NCI-H2081 treated with DMSO at 0.1 percent for 48 hours (cell line): Measurements from ENCODE around the gene IFNA1.
"Not testable (repeated sequence)": the region's sequence is repeated elsewhere in the genome, so short reads cannot be mapped to it uniquely, and the experiment has no call there.

Experiments
- DNase-seq: peaks from one replicate; lab custom pipeline; 2025; lab: John Stamatoyannopoulos, UW

Gene IFNA1

DNA sequence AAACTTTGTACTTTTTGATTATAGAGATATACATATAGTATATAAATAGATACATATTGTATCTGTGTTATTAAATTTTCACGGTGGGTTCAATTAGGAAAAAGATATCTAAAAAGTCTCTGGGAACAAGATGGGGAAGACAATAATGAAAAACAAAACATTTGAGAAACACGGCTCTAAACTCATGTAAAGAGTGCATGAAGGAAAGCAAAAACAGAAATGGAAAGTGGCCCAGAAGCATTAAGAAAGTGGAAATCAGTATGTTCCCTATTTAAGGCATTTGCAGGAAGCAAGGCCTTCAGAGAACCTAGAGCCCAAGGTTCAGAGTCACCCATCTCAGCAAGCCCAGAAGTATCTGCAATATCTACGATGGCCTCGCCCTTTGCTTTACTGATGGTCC is at the start of gene IFNA1:
IFNA1 (plus strand) TSS at position 301 of the 400 bp plus-strand sequence; CDS start at position 370, 69 bp downstream.
- no peak for DNase-seq

DNA sequence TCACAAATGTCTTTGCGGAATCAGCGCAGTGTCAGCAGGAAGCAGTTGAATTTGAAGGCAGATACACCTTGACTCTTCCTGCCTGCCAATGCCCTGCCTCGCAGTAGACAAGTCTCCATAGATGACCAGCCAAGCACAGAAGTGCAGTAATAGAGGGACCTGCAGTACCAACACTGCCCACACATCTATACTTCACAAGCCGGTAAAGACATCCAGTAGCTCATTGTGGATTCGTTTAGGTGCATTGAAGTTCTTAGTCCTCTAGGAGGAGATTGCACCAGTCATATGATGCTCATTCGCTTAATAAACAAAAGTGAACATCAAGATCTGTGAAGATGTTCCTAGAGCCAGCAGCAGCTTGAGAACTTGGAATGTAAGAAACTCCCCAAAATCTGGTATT is 48.0 kb upstream of the IFNA1 start:
- no peak for DNase-seq

DNA sequence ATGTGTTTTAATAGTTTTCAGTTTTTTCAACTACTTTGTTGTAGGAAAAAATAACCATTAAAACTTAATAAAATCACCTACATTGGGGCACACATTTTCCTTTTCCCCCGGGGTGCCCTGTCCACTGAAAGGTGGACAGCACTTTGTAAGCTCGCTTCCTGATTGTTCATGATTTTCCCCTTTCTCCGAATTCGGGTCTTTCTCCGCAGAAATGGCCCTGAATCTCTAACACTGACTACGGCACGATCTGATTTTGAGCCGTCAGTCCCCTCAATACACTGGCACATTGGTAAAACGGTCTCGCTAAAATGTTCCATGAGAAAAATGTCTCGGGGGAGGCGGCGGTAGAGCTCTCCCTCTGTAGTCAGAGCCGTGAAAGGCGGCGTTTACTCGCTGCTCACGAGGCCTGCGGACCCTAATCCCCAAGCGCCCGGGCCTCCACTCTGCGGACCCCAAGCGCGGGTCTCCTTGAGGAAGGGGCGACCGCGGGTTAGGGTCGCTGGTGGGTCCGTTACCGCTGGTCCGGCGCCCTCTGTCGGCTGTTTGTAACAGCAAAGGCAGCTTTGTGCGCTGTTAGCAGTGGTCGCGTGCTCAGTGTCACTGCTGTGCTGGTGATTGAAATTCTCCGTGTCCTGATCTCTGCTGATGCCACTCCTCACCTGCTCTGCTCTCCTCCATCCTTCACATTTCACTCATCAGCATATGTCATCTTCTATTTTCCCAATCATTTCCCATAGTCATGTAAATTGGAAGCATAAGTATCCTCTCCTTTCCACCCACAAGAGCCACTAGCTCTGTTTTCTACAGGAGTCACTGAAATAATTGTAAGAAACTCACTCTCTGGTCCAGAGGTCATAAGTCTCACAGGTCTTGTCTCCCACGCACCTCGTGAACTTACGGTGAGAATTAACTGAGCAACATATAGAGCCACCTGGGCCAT is 44.2 kb upstream of the IFNA1 start:
- no peak for DNase-seq

DNA sequence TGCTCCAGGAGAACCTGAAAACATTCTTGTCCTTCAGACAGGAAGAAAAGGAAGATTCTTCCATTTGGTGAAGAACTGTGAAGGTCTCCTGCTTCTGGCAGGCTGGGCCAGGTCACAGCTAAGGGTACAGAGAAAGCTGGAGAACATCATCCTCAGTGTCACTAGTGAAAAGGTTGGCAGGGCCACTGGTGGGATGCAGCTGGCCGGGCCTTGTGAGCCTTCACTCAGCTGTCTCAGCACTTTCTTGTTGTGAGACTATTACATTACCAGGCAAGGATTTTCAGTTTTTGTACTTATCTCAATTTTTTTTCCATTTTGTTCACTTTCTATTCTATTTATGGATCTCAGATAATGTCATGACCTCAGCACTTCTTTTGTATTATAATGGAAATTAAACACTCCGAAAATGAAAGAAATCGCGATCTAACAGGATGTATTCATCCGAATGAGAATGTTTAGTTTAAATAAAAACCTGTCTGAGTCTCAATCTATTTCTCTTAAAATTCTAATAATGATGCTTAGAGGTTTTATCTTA is 41.2 kb upstream of the IFNA1 start:
- no peak for DNase-seq

DNA sequence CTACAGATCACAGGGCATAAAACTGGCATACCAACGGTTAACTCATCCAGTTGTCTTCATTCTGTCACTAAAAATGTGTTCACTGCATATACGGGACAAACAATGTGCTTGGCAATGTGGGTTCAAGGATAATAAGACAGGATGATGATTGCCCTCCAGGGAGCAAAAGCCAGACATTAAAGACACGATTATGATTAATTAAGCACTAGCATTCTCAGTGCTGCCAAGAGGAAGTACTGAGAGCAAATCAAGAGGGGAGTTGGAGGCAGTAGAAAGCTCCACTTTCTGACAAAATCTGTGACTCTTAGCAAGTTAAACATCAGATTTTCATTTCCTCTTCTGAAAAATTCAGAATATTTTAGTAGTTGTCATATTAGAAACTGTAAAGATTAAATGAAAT is 40.3 kb upstream of the IFNA1 start:
- no peak for DNase-seq

DNA sequence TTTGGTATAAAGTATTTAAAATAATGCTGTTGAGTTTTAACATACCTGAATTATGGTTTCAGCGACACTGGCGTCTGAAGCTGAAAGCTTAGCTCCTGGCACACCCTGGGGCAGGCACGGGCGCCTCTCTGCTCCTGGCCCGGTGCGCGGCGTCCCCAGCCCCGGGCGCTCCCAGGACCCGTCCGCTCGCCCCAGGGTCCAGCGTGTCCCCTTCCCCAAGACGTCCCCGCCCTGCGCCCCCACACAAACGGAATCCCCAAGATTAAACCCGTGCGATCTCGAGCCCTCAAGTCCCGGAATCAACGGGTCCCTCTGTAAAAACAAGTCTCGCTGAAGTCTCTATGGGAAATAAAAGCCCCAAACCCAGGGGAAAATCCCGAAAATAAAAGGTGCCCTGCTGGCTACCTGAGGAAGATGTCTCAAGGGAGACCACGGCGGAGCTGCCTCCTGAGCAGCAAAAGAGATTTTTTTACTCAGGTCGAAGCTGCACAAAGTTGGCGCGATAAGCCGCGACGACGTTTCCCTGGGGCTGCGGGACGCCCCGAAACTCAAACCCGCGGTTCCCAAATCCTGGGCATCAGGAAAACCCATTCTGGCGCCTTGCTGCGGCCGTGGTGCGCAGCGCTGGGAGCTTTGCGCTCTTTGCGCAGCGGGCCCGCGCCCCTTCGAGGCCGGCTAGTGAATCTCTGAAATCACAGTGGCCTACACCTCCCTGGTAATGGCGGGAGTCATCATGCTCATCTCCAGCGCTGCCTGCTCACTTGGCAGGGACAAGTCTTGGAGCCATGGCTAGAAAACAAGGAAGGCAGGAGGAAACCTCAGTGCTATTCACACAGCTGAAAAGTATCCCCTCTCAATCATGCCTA is 37.6 kb upstream of the IFNA1 start:
- DNase-seq: no peak

DNA sequence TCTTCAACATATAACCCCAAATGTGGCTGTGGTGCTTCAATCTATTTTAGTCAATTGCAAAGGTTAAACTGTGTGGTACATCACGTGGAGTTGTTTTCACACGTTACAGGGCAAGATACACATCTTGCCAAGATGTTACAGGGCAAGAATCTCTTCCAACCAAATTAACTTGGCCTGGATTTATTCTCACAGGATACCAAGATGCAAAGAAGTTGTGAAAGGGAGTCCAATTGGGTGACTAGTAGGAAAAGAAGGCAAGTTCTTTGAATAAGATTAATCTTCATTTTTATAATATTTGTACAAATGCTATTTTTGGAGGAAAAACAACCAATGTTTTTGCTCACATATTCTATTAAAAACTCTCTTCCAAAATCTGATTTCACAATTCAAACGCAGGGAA is 36.1 kb upstream of the IFNA1 start:
- DNase-seq: no peak

DNA sequence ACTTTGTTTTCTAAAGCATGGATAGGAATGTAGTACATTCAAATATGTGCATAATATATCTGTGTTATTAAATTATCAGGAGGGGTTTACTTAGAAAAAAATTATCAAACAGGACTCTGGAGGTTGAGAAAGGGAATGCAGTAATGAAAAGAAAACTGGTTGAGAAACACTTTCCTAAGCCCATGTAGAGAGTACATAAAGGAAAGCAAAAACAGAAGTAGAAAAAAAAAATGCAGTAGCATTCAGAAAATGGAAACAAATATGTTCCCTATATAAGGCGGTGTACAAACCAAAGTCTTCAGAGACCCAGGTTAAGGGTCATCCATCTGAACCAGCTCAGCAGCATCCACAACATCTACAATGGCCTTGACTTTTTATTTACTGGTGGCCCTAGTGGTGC is 31.4 kb upstream of the IFNA1 start, which contains the start of gene IFNA8:
IFNA8 (plus strand) TSS at position 301 of the 400 bp plus-strand sequence; CDS start at position 361, 60 bp downstream.
- no peak for DNase-seq

DNA sequence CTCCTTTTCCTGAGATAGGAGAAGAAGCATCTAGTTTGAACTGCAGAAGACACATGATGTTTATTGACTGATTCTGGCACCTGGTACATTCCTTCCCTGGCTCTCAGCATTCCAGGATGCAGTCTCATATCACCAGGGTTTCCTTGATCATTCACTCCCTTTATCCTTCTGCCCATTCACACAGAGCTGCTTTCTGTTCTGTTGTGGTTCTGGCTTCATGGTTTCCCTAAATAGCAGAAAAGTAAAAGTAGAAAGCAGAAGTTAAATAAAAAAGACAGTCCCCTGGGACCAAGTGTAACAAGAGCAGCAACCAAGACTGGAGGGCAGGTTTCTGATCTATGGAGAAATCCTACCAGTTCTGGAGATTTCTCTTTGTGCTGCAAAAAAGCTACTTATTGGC is 28.1 kb upstream of the IFNA1 start:
- DNase-seq: no peak

DNA sequence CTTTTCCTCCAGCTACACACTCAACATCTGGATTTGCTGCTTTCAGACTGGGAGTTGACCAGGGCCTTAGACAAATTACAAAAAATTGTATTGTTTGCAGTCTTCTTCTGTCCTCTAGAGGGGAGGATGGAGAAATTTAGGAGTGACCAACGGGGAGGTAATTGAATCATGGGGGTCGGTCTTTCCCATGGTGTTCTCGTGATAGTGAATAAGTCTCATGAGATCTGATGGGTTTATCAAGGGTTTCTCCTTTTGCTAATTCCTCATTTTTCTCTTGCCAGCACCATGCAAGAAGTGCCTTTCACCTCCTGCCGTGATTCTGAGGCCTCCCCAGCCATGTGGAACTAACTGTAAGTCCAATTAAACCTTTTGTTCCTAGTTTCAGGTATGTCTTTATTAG is 27.1 kb upstream of the IFNA1 start:
- DNase-seq: no peak

DNA sequence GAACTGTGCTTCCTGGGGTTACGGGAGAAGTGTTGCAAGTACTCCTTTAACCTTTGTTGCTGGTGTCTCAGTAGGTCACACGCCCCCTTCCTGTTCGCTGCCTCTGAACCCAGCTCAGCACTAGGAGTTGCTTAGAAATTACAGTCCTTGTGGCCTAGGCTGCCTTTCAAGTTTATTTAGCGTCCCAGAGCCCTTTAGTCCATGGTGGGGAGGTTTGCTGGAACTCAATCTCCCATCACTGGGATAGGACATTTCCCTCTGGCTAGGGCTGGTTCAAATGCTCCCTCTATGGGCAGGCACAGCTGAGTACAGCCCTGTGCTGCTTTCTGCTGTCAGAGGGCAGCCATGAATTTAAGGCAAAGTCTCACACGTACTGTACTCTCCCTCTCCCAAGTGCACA is 26.6 kb upstream of the IFNA1 start:
- DNase-seq: no peak

DNA sequence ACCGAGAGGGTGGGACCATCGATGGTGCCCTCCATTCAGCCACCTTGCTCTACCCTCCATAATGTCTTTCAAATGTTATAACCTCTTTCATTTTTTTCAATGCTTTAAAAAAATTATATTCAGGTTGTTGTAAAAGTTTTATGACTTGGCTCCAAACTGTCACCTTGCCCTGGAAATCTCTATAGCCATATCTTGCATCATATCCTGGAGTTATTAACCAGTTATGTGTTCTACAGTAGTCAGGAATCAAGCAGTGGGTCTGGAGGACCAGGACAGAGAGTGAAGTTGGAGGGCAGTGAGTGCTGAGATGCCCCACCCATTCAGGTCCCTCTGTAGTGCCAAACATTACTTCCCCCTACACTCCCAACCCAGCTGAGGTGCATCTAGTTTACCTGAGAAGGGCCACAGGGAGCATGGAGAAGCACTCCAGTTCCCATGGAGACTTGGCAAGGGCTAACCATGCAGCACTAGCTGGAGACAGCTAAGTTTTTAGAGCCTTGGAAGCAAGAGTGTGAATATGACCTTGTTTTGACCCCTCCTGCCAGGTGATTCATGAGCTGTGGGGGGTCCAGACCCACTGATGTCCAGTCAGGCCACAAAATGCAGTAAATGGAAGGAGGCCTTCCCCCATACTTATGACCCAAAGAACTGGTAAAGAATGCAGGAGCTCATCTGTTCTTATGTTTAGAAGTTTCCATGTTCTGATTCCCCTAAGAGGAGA is 25.9 kb upstream of the IFNA1 start:
- no peak for DNase-seq

DNA sequence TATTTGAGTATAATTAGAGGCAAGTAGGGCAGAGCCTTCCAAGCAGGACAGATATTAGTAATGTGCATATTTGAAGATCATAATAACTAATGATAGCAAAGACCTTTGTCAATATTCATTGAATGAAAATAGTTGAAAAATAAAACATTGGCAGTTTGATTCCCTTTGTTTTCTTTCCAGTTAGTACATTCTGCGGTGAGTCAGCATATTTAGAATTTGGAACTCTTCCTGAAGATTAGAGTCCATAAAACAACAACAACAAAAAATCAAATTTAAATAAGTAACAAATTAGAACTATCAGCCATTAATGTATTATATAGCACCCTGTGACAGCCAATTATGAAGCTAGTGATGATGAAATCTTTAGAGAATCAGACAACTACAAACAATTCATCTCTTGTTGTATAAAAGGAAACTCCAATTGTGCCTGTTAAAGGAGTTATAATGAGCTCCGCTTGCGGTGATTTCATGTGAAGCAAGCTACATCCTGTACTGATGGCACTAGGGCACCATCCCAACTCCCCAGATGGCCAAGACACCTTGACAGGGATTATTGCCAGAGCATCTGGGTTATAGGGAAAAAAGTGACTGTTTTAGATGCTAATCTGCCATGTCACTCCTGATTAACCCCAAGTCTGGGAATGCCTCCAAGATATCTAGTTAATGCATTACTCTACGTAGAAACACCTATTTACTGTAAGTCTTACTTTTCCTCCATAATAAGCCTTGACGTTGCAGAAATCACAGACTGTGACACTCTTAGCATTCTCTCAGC is 24.6 kb upstream of the IFNA1 start:
- DNase-seq: no peak

DNA sequence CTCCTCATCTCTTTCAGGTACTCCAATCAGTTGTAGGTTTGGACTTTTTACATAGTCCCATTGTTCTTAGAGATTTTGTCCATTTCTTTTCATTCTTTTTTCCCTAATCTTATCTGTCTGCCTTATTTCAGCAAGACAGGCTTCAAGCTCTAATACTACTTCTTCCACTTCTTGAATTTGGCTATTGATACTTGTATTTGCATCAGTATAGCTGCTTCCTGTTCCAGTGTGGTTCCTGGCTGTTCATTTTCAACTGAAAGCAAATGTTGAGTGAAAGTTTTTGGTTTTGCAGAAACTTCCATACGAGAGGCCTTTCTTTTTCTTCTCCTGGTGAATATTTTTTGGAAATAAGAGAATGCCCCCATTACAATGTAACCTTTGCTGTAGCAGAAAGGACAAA is 12.0 kb upstream of the IFNA1 start:
- DNase-seq: no peak

DNA sequence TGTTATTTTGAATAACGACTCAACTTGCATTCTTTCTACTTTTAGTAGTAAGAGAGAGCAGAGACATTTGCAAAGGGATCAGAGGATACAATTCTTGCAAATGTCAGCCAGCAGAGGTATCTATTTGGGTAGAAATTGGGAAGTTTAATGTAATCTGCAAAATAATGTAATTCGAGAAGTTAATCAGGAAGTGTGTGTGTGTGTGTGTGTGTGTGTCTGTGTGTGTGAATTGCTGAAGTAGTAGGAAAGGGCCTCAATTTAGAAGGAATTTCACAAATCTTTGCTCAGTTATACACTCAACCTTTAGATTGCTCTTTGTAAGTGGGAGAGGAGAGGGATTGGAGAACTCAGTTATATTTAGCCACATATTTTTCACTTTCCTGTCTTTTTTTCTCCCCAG is 11.0 kb upstream of the IFNA1 start:
- no peak for DNase-seq

DNA sequence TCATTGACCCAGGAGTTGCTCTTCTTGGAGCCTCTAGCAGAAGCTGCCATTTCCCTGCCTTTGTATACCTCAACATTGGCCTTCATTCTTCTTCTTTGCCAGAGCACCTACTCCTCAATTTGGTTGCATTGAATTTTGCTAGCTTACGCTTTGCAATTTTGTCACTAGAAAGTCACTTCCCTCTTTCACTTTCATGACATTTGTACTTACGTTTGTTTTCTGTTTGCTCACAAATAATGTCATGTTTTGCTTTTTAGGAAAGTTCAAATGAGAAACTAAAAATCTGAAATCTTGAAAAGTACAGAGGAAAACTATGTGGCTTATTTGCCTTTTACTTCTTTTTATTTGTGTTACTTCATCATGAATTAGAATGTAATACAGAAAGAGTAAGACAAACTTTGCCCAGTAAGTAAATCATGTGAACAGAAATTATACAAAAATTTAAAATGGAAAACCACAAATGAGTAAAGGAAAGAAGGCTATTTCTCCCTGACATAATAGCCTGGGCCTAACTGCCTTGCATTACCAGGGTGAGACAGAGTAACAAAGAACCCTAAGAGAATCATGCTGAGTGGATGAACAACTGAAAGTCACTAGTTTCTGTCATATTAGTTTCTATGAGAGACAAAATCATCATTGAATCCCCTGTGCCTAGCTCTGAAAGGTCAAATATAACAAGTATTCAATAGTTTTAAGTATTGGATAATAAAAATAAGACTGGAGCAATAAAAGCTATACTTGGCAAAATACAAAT is 7.4 kb upstream of the IFNA1 start:
- no peak for DNase-seq

DNA sequence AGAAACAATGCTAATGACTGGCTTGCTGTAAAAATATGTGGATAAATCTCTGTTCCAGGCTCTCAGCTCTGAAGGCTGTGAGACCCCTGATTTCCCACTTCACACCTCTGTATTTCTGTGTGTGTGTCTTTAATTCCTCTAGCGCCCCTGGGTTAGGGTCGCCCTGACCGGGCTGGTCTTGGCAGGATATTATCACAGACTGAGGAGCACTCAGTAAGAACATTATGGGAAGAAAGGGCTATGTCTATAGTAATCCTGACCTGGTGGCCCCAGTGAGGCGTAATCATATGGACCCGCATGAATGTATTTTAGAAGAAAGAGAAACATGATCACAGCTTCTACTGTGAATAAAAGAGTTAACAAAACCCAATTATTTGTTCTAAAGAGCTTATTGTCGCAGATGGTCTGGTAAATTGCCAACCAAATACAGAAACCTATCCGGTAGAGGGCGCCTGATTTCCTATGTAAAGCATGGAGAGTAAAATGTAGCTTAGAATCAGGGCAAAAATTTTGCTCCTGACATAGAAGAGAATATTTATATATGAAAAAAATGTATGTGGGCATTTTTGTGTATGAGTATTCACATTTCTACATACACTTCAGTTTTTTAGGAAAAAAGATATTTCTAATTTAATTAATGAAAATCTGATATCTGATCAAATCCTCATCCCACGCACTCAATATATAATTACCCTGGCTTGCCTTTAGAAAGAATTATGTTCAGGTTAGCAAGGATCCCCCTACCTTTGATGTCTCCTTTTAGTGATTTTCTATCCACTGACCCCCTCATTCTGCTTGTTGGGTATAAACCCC is 5.8 kb upstream of the IFNA1 start:
- no peak for DNase-seq

DNA sequence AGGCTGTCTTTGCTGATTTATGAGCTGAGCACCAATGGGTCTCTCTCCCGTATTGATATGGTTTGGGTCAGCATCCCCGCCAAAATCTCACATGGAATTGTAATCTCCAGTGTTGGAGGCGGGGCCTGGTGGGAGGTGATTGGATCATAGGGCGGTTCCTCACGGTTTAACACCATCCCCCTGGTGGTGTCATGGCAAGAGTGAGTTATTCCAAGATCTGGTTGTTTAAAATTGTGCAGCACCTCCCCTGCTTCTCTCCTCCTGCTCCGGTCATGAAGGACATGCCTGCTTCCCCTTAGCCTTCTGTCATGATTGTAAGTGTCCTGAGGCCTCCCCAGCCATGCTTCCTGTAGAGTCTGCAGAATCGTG is 5.2 kb upstream of the IFNA1 start:
- DNase-seq: not testable (repeated sequence)

DNA sequence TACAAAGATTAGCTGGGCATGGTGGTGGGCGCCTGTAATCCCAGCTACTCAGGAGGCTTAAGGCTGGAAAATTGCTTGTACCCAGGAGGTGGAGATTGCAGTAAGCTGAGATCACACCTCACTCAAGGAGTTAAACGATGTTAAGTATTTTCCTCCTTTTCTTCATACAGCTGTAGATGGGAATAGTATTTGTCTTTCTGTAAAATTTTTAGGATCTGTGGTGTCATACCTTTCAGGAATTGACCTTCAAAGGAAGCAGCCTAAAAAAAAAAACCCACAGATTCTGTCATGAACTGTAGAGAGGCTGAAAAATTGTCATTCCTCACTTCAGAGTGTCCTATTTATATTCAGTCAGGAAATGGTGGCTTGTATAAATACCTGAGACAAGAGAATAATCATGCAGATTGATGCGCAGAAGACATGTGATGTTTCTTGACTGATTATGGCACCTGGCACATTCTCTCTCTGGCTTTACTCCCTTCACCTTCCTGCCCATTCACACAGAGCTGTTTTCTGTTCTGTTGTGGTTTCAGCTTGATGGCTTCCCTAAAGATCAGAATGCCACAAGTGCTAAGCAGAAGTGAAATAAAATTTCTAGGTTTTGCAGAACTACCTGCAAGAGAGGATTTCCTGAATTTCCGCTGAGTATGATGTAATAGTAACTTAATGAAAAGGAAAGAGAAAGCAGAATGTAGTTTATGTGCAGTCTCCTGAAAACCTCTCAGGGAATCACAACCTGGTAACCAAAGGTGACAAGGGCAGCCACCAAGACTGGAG is 3.8 kb downstream of the IFNA1 start:
- no peak for DNase-seq
